Medulla oblongata (tissue), 1 donor: ENCODE data around the gene TRPV3.
"Not testable (repeated sequence)": the region's sequence is repeated elsewhere in the genome, so short reads cannot be mapped to it uniquely, and the experiment has no call there.

Experiments
- DNase-seq: peaks from one replicate; pipeline ENCODE4 v3.0.0-alpha.2; 2015; ENCODE audit errors: extremely low spot score

Gene TRPV3

GRCh38 chr17:3524024-3524423 lies 33.6 kb downstream of the TRPV3 start:
- DNase-seq, result no peak

DNA sequence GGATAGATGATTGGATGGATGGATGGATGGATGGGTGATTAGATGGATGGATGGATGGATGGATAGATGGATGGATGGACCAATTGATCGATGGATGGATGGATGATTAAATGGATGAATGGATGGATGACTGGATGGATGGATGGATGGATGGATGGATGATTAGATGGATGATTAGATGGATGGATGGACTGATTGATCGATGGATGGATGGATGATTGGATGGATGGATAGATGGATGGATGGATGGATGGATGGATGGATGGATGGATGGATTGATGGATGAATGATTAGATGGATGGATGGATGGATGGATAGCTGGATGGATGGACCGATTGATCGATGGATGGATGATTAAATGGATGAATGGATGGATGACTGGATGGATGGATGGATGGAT lies 38.1 kb downstream of the TRPV3 start:
- not testable (repeated sequence) for DNase-seq

GRCh38 chr17:3514873-3515272 lies 42.7 kb downstream of the TRPV3 start:
- DNase-seq, result no peak

- DNase-seq, result not testable (repeated sequence)
Observed at GRCh38 chr17:3514167-3514566, 43.4 kb downstream of the TRPV3 start.

DNA sequence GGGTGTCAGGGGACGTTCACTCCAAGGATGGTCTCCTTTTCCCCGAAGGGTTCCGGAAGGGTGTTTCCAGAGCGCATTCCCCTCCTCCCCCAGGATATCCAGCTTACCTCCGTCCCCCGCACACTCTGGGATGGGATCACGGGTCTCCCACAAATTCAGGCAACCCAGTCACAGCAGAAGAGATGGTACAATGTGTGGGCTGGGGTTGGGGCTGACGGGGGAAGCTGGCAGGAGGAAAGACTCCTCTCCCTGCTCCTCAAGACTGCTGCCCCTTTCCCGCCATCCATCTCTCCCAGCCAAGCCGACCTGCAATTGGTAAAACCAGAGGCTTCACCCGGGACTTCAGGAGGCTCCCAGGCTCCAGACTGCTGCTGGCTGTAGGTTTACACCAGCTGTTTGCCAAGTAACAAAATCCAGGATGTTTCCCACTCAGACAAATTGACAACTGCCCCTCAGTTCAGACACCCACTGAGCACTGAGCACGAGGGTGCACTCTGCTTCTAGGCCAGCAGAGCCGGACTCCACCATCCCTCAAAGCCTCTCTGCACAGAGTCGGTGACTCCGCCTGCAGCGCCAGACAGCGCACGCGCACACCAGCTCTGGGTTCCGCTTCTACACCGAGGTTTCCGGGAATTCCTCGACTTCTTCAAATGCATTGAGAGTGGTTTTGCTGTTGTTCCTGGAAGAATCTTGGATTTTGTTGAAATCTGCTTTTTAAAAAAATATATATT lies 44.1 kb downstream of the TRPV3 start:
- no peak for DNase-seq

DNA sequence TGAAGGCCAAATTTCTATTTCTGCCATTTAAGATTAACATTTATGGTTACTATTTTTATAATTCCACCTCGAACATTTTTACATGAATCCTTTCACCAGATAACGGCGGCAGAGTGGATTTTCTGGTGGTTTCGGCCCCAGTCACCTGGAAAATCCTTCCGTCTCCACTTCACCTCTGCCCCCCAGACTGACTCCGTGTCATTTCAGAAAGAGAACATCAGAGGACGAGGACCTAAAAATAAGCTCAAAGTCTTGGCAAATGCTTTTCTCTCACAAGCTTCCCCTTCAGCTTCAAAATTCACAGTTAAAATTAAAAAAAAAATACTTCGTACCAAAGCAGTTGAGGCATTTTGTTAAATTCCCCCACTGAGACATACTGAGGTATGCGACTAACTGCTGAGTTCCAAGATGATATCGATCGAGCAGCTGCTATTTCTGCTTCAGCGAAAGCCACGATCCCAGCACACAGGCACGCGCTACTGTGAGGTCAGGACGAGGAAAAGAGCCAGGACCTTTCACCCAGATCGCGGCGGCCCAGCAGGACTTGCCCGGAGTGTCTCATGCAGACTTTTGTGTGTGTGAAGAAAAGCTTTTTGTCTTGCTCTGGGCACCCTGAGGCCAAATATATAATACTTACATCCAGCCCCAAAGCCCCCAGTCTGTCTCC lies 45.0 kb downstream of the TRPV3 start:
- DNase-seq, result peak; percentile 94

- DNase-seq, result no peak
Observed at GRCh38 chr17:3511852-3512504, 45.6 kb downstream of the TRPV3 start.

DNA sequence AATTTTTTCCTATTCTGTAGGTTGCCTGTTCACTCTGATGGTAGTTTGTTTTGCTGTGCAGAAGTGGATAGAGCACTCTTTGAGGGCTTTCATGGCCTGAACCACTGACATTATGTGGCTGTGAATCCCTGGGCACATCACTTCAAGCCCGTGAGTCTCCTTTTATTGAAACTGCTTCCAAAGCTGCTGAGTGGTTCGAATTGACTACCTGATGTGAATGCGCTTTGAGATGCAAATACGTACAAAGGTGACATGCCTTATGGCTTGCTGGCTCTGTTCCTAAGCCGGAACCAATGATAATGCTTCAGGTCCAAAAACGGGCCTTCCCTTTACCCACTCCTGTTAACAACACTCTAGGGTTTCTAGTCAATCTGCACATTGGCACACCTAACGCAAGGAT lies 47.5 kb downstream of the TRPV3 start:
- DNase-seq, result no peak

- no peak for DNase-seq
Observed at GRCh38 chr17:3507869-3508268, 49.7 kb downstream of the TRPV3 start.

GRCh38 chr17:3507071-3507470 lies 50.5 kb downstream of the TRPV3 start:
- no peak for DNase-seq

DNA sequence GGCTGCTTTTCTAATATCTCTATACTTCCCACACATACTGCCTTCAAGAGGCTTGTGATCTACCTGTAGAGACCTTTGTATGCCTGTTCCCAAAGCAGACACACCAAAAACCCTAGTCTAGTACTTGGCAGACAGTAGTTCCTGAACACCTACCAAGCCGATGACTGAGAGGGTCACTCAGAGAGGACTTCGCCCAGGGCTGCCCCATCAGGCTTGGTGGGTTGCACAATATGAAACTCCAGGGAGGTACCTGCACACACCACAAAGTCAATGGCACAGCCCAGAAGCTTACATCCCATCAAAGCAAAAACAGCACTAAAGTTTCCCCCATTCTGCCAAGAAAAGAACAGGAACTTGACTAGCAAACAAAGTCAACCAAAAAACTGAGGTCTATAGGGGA lies 51.6 kb downstream of the TRPV3 start:
- no peak for DNase-seq

DNA sequence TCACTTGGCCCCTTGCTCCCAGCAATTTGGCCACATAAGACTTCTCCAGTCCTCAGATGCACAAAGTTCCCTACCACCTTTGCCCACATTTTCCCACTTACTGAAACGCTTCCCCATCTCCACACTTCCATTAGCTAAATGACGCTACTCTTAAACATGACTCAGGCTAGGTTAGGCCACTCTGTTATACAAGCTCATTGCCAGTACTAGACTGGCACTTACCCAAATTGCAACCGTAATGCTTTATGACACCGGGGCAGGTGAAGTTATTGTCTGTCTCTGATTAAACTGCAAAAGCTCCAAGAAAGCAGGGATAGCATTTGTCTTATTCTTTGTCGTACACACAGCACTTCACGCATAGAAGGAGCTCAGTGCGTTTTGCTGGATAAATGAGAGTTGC lies 52.6 kb downstream of the TRPV3 start:
- no peak for DNase-seq

DNA sequence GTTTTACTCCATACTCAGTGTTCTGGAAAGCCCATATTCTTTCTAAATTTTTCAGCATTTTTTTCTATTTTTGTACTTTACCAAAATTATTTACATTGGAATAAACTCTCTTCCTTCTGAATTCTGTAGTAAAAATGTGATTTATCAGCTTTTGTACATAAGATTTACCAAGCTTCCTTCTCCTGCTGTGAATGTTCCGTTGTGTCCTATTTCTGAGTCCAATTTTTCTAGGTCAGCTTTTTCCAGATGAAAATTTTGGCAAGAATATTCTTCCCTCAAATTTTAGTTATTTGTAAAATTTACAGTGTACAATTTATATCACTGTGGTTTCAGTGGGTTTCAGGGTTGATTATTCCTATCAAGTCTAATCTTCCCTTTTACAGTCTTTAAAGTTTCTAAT lies 54.3 kb downstream of the TRPV3 start:
- DNase-seq, result no peak

DNA sequence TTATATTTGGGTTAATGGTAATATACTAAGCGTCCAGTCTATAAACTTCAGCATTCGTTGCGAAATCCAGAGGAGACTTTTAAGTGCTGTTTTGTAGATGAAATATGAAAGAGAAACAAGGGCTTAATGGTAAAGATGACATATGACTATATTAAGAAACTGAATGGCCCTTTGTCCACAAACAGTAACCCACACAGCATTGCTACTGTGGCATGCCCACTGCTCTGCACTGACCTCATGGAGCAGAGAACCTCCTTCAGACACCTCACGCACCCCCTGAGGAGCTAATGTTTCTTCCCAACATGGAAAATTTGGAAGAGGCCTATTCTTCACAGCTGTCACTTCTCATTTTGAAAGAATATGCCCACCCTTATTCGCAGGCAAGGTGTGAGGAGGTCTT lies 55.1 kb downstream of the TRPV3 start:
- peak; percentile 81 for DNase-seq

DNA sequence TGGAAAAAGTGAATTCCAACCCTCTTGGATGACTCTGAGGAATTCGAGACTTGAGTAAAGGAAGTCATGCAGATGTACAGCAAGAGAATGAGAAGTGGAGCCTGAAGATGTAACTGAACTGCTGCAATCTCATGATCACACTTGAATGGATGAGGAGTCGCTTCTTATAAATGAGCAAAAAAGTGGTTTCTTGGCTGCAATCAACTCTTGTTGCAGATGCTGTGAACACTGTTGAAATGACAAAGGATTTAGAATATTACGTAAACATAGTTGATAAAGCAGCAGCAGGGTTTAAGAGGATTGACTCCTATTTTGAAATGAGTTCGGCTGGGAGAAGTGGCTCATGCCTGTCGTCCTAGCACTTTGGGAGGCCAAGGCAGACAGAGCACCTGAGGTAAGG lies 56.3 kb downstream of the TRPV3 start:
- DNase-seq, result no peak

DNA sequence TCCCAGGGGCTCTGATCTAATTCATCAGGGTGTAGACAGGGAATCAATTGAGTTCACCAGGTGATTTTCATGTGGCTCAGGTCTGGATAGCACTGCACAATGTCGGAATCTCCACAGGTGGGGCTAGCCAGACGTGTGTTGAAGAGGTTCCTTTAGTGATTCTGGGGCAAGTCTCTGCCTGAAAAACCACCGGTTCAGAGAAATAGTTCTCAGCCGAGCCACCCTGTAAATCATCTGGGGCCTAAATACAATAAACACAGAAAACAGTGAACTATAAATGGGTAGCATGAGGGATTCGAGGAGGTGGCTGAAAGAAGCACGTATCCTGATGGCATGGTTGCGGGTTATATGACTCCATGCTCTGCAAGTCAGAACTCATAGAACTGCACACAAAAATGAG lies 60.5 kb downstream of the TRPV3 start:
- no peak for DNase-seq

DNA sequence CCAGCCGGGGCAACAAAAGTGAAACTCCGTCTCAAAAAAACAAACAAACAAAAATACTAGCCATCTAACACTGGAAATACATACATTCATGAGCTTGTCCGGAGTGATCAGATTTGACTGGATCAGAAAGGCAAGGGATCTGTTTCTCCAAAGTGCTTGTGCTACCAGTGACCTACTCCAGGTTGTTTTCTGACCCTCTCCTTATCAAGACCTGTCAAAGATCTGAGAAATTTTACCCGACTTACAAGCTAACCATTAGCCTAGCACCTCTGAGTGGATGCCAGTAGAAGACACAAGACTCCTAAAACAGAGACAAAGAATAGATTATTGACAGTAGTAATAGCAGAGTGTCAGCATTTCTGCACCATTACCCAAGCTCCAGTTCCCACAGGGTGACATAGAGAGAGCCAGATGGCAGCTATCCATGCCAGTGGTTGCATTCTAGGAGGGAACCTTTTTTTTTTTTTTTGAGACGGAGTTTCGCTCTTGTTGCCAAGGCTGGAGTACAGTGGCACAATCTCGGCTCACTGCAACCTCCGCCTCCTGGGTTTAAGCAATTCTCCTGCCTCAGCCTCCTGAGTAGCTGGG lies 72.0 kb downstream of the TRPV3 start:
- DNase-seq, result no peak

DNA sequence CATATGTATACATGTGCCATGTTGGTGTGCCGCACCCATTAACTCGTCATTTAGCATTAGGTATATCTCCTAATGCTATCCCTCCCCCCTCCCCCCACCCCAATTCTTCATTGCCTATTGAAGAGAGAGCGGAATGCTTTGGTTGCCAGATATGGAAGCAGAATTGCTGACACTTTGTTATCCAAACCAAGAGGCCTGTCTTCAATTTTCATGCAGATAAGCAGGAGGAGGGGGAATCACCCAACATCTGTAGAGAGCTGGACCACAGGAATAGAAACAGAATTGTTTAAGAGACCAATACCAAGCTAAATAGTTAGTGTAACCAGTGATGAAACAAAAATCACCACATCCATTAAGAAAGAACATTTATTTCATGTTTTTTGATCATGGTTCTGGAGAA lies 74.8 kb downstream of the TRPV3 start:
- no peak for DNase-seq

DNA sequence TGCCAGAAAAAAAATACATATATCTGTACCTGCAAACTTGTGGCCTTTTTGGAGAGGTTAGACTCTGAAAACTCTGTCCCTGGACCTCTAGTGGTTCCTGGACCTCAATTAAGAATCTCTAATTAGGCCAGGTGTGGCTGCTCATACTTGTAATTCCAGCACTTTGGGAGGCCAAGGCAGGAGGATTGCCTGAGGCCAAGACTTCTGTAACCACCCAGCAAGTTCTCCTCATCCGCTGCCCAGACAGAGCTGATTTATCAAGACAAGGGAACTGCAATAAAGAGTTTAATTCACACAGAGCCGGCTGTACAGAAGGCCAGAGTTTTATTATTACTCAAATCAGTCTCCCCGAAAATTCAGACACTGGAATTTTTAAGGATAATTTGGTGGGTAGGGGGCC lies 77.6 kb downstream of the TRPV3 start:
- DNase-seq, result no peak

- peak; percentile 43 for DNase-seq
Observed at GRCh38 chr17:3475812-3476610, 81.6 kb downstream of the TRPV3 start, which contains the start of gene ASPA. TSS of gene ASPA (plus strand) at chr17:3475997. CDS start at chr17:3476160, 163 bp downstream.

GRCh38 chr17:3475251-3475685 lies 82.3 kb downstream of the TRPV3 start:
- peak; percentile 66 for DNase-seq

- no peak for DNase-seq
Observed at GRCh38 chr17:3474212-3474611, 83.4 kb downstream of the TRPV3 start.
